Measurements from ENCODE around the gene FANCL.
"Not testable (repeated sequence)": the region's sequence is repeated elsewhere in the genome, so short reads cannot be mapped to it uniquely, and the experiment has no call there.

The FANCL gene

GRCh38 chr2:58158481-58158880, 82.6 kb downstream of the FANCL start:
- Mint-ChIP-seq H3K4me1 (no peaks in the 10 kb centered on the region), H3K27ac (no peak overlapping the region), H3K27me3 (ENCODE audit: low read depth) (no peaks in the 10 kb centered on the region), H3K36me3 (ENCODE audit: low read depth) (peaks cover 68% of the 10 kb centered on the region), H3K9me3 (no peaks in the 10 kb centered on the region), H3K4me3 (no peak overlapping the region)
- no peak for TF ChIP-seq CTCF (IDR thresholded peaks at IDR 0.05; ENCODE audit: unreplicated experiment in 3 of 3)

- Mint-ChIP-seq H3K36me3 (ENCODE audit: low read depth) (peaks cover 68% of the 10 kb centered on the region), H3K27me3 (ENCODE audit: low read depth) (no peaks in the 10 kb centered on the region), H3K9me3 (no peaks in the 10 kb centered on the region), H3K27ac (no peak overlapping the region), H3K4me3 (no peak overlapping the region), H3K4me1 (no peaks in the 10 kb centered on the region)
- TF ChIP-seq CTCF (IDR thresholded peaks at IDR 0.05; ENCODE audit: unreplicated experiment in 3 of 3): no peak
These were observed 83.4 kb downstream of the FANCL start for GRCh38 chr2:58157754-58158153.

- Mint-ChIP-seq H3K27me3 (ENCODE audit: low read depth) (no peaks in the 10 kb centered on the region), H3K36me3 (ENCODE audit: low read depth) (peaks cover 62% of the 10 kb centered on the region), H3K4me1 (no peaks in the 10 kb centered on the region), H3K9me3 (no peaks in the 10 kb centered on the region), H3K4me3 (no peak overlapping the region), H3K27ac (no peak overlapping the region)
- no peak for TF ChIP-seq CTCF (IDR thresholded peaks at IDR 0.05; ENCODE audit: unreplicated experiment in 3 of 3)
These were observed 84.3 kb downstream of the FANCL start for GRCh38 chr2:58156780-58157179.

- H3K9me3 Mint-ChIP-seq: no peaks in the 10 kb centered on the region
- H3K4me3 Mint-ChIP-seq: no peak overlapping the region
- H3K27ac Mint-ChIP-seq: no peak overlapping the region
These were observed 85.9 kb downstream of the FANCL start for GRCh38 chr2:58155160-58155778.

GRCh38 chr2:58146707-58147106, 94.4 kb downstream of the FANCL start:
- H3K9me3 Mint-ChIP-seq: no peaks in the 10 kb centered on the region
- peaks cover 7% of the 10 kb centered on the region for H3K36me3 Mint-ChIP-seq (ENCODE audit: low read depth)
- TF ChIP-seq CTCF (IDR thresholded peaks at IDR 0.05; ENCODE audit: unreplicated experiment in 3 of 3): no peak
- no peak overlapping the region for H3K4me3 Mint-ChIP-seq
- no peaks in the 10 kb centered on the region for H3K27me3 Mint-ChIP-seq (ENCODE audit: low read depth)
- no peak overlapping the region for H3K27ac Mint-ChIP-seq
- H3K4me1 Mint-ChIP-seq: no peaks in the 10 kb centered on the region

More at GRCh38 chr2:58155160-58155778, 85.9 kb downstream of the FANCL start:
- TF ChIP-seq CTCF (IDR thresholded peaks at IDR 0.05; ENCODE audit: unreplicated experiment in 3 of 3): no peak
- H3K36me3 Mint-ChIP-seq (ENCODE audit: low read depth): peaks cover 47% of the 10 kb centered on the region
- no peaks in the 10 kb centered on the region for H3K4me1 Mint-ChIP-seq
- H3K27me3 Mint-ChIP-seq (ENCODE audit: low read depth): no peaks in the 10 kb centered on the region

GRCh38 chr2:58145769-58146168, 95.4 kb downstream of the FANCL start:
- not testable (repeated sequence) for H3K36me3 Mint-ChIP-seq (ENCODE audit: low read depth); H3K27me3 Mint-ChIP-seq (ENCODE audit: low read depth); H3K4me1 Mint-ChIP-seq; H3K27ac Mint-ChIP-seq; H3K9me3 Mint-ChIP-seq; H3K4me3 Mint-ChIP-seq

Measured in nephron (organoid).